NCI-H2227 (cell line): ENCODE measurements around the gene FOXN3.

Experiments
- DNase-seq: peaks from one replicate; lab custom pipeline; 2025; ENCODE audit not compliant: unreplicated experiment; lab: John Stamatoyannopoulos, UW

The FOXN3 gene

GRCh38 chr14:89408907-89409700 is 7.9 kb downstream of the FOXN3 start:
- DNase-seq = no peak

GRCh38 chr14:89407856-89408255 is 9.2 kb downstream of the FOXN3 start:
- DNase-seq = no peak

GRCh38 chr14:89406941-89407340 is 10.1 kb downstream of the FOXN3 start:
- DNase-seq = no peak

GRCh38 chr14:89406361-89406760 is 10.7 kb downstream of the FOXN3 start:
- no peak for DNase-seq

- no peak for DNase-seq
Observed at GRCh38 chr14:89405712-89406111, 11.3 kb downstream of the FOXN3 start.

- DNase-seq = no peak
Observed at GRCh38 chr14:89402363-89402762, 14.7 kb downstream of the FOXN3 start.

- DNase-seq = peak; percentile 21
Observed at GRCh38 chr14:89401761-89402160, 15.3 kb downstream of the FOXN3 start.

- DNase-seq = no peak
Observed at GRCh38 chr14:89401241-89401640, 15.8 kb downstream of the FOXN3 start.

- DNase-seq = no peak
Observed at GRCh38 chr14:89400529-89400928, 16.5 kb downstream of the FOXN3 start.

GRCh38 chr14:89399594-89400068 is 17.4 kb downstream of the FOXN3 start:
- peak; percentile 91 for DNase-seq

GRCh38 chr14:89399157-89399556 is 17.9 kb downstream of the FOXN3 start:
- DNase-seq = peak; percentile 53

- DNase-seq = no peak
Observed at GRCh38 chr14:89397569-89398230, 19.3 kb downstream of the FOXN3 start.

- no peak for DNase-seq
Observed at GRCh38 chr14:89394972-89395371, 22.1 kb downstream of the FOXN3 start.

- no peak for DNase-seq
Observed at GRCh38 chr14:89393222-89393745, 23.7 kb downstream of the FOXN3 start.

GRCh38 chr14:89392181-89392580 is 24.9 kb downstream of the FOXN3 start:
- DNase-seq = no peak

- no peak for DNase-seq
Observed at GRCh38 chr14:89391556-89391955, 25.5 kb downstream of the FOXN3 start.

GRCh38 chr14:89391123-89391522 is 25.9 kb downstream of the FOXN3 start:
- no peak for DNase-seq

GRCh38 chr14:89388853-89389252 is 28.2 kb downstream of the FOXN3 start:
- no peak for DNase-seq

- DNase-seq = no peak
Observed at GRCh38 chr14:89387922-89388685, 28.9 kb downstream of the FOXN3 start.

GRCh38 chr14:89386212-89386886 is 30.7 kb downstream of the FOXN3 start:
- DNase-seq = no peak

- DNase-seq = no peak
Observed at GRCh38 chr14:89384636-89385035, 32.4 kb downstream of the FOXN3 start.
